ENCODE measurements around the gene SGK1.
"Not testable (repeated sequence)": the region's sequence is repeated elsewhere in the genome, so short reads cannot be mapped to it uniquely, and the experiment has no call there.

Gene SGK1

GRCh38 chr6:134181251-134181650 lies 136.7 kb downstream of the SGK1 start:
- not testable (repeated sequence) for H3K4me3 ChIP-seq (ENCODE audit: low read length); H3K4me2 ChIP-seq (ENCODE audit: low read length); H3K36me3 ChIP-seq (ENCODE audit: insufficient read depth, low read length); H3K27me3 ChIP-seq (ENCODE audit: control insufficient read depth, insufficient read depth, low read length); H3K9ac ChIP-seq (ENCODE audit: low read depth, low read length); H3K9me3 ChIP-seq (replicated peaks; ENCODE audit: low read length)
- peaks cover 20% of the 10 kb centered on the region for H3K4me1 ChIP-seq (ENCODE audit: control insufficient read depth, insufficient read depth, low read length)

- H3K4me2 ChIP-seq (ENCODE audit: low read length); H3K9me3 ChIP-seq (replicated peaks; ENCODE audit: low read length); H3K9ac ChIP-seq (ENCODE audit: low read depth, low read length); H3K4me3 ChIP-seq (ENCODE audit: low read length); H3K27me3 ChIP-seq (ENCODE audit: control insufficient read depth, insufficient read depth, low read length); H3K36me3 ChIP-seq (ENCODE audit: insufficient read depth, low read length): not testable (repeated sequence)
- peaks cover 24% of the 10 kb centered on the region for H3K4me1 ChIP-seq (ENCODE audit: control insufficient read depth, insufficient read depth, low read length)
Measured at GRCh38 chr6:134180540-134180939, 137.4 kb downstream of the SGK1 start.

- Histone ChIP-seq H3K4me1 (ENCODE audit: control insufficient read depth, insufficient read depth, low read length) (peaks cover 24% of the 10 kb centered on the region), H3K4me2 (ENCODE audit: low read length) (peak overlapping the region; percentile 88), H3K4me3 (ENCODE audit: low read length) (peak overlapping the region; percentile 65), H3K9ac (ENCODE audit: low read depth, low read length) (peak overlapping the region; percentile 97), H3K27me3 (ENCODE audit: control insufficient read depth, insufficient read depth, low read length) (no peaks in the 10 kb centered on the region), H3K36me3 (ENCODE audit: insufficient read depth, low read length) (peaks cover 12% of the 10 kb centered on the region), H3K9me3 (replicated peaks; ENCODE audit: low read length) (no peaks in the 10 kb centered on the region)
Measured at GRCh38 chr6:134178161-134179044, 139.5 kb downstream of the SGK1 start.

GRCh38 chr6:134177753-134178160 lies 140.2 kb downstream of the SGK1 start:
- peak overlapping the region; percentile 97 for H3K9ac ChIP-seq (ENCODE audit: low read depth, low read length)
- H3K27me3 ChIP-seq (ENCODE audit: control insufficient read depth, insufficient read depth, low read length): no peaks in the 10 kb centered on the region
- peak overlapping the region; percentile 88 for H3K4me2 ChIP-seq (ENCODE audit: low read length)
- no peaks in the 10 kb centered on the region for H3K9me3 ChIP-seq (replicated peaks; ENCODE audit: low read length)
- peaks cover 18% of the 10 kb centered on the region for H3K36me3 ChIP-seq (ENCODE audit: insufficient read depth, low read length)
- peaks cover 24% of the 10 kb centered on the region for H3K4me1 ChIP-seq (ENCODE audit: control insufficient read depth, insufficient read depth, low read length)
- H3K4me3 ChIP-seq (ENCODE audit: low read length): peak overlapping the region; percentile 65

GRCh38 chr6:134177236-134177635 lies 140.7 kb downstream of the SGK1 start:
- peak overlapping the region; percentile 88 for H3K4me2 ChIP-seq (ENCODE audit: low read length)
- peaks cover 23% of the 10 kb centered on the region for H3K36me3 ChIP-seq (ENCODE audit: insufficient read depth, low read length)
- peak overlapping the region; percentile 97 for H3K9ac ChIP-seq (ENCODE audit: low read depth, low read length)
- no peaks in the 10 kb centered on the region for H3K27me3 ChIP-seq (ENCODE audit: control insufficient read depth, insufficient read depth, low read length)
- H3K4me3 ChIP-seq (ENCODE audit: low read length): peak overlapping the region; percentile 65
- peaks cover 27% of the 10 kb centered on the region for H3K4me1 ChIP-seq (ENCODE audit: control insufficient read depth, insufficient read depth, low read length)
- H3K9me3 ChIP-seq (replicated peaks; ENCODE audit: low read length): no peaks in the 10 kb centered on the region

- Histone ChIP-seq H3K4me2 (ENCODE audit: low read length) (peak overlapping the region; percentile 96), H3K4me3 (ENCODE audit: low read length) (peak overlapping the region; percentile 80), H3K9me3 (replicated peaks; ENCODE audit: low read length) (no peaks in the 10 kb centered on the region), H3K4me1 (ENCODE audit: control insufficient read depth, insufficient read depth, low read length) (peaks cover 34% of the 10 kb centered on the region), H3K27me3 (ENCODE audit: control insufficient read depth, insufficient read depth, low read length) (no peaks in the 10 kb centered on the region), H3K9ac (ENCODE audit: low read depth, low read length) (peak overlapping the region; percentile 97), H3K36me3 (ENCODE audit: insufficient read depth, low read length) (peaks cover 32% of the 10 kb centered on the region)
Measured at GRCh38 chr6:134176264-134176975, 141.5 kb downstream of the SGK1 start.

GRCh38 chr6:134175532-134176263 lies 142.2 kb downstream of the SGK1 start:
- Histone ChIP-seq H3K9ac (ENCODE audit: low read depth, low read length) (peak overlapping the region; percentile 97), H3K27me3 (ENCODE audit: control insufficient read depth, insufficient read depth, low read length) (no peaks in the 10 kb centered on the region), H3K4me2 (ENCODE audit: low read length) (peak overlapping the region; percentile 96), H3K4me3 (ENCODE audit: low read length) (peak overlapping the region; percentile 80), H3K4me1 (ENCODE audit: control insufficient read depth, insufficient read depth, low read length) (peaks cover 41% of the 10 kb centered on the region), H3K9me3 (replicated peaks; ENCODE audit: low read length) (no peaks in the 10 kb centered on the region), H3K36me3 (ENCODE audit: insufficient read depth, low read length) (peaks cover 39% of the 10 kb centered on the region)

- Histone ChIP-seq H3K4me2 (ENCODE audit: low read length) (peak overlapping the region; percentile 96), H3K4me3 (ENCODE audit: low read length) (peak overlapping the region; percentile 80), H3K36me3 (ENCODE audit: insufficient read depth, low read length) (peaks cover 47% of the 10 kb centered on the region), H3K4me1 (ENCODE audit: control insufficient read depth, insufficient read depth, low read length) (peaks cover 49% of the 10 kb centered on the region), H3K9me3 (replicated peaks; ENCODE audit: low read length) (no peaks in the 10 kb centered on the region), H3K27me3 (ENCODE audit: control insufficient read depth, insufficient read depth, low read length) (no peaks in the 10 kb centered on the region), H3K9ac (ENCODE audit: low read depth, low read length) (peak overlapping the region; percentile 97)
Measured at GRCh38 chr6:134174672-134175531, 143.0 kb downstream of the SGK1 start.

GRCh38 chr6:134173936-134174671 lies 143.8 kb downstream of the SGK1 start:
- Histone ChIP-seq H3K4me3 (ENCODE audit: low read length) (peak overlapping the region; percentile 80), H3K36me3 (ENCODE audit: insufficient read depth, low read length) (peaks cover 55% of the 10 kb centered on the region), H3K9ac (ENCODE audit: low read depth, low read length) (peak overlapping the region; percentile 97), H3K4me2 (ENCODE audit: low read length) (peak overlapping the region; percentile 84), H3K4me1 (ENCODE audit: control insufficient read depth, insufficient read depth, low read length) (peaks cover 53% of the 10 kb centered on the region), H3K9me3 (replicated peaks; ENCODE audit: low read length) (no peaks in the 10 kb centered on the region), H3K27me3 (ENCODE audit: control insufficient read depth, insufficient read depth, low read length) (no peaks in the 10 kb centered on the region)

GRCh38 chr6:134173366-134173725 lies 144.6 kb downstream of the SGK1 start:
- H3K27me3 ChIP-seq (ENCODE audit: control insufficient read depth, insufficient read depth, low read length): no peaks in the 10 kb centered on the region
- peaks cover 61% of the 10 kb centered on the region for H3K36me3 ChIP-seq (ENCODE audit: insufficient read depth, low read length)
- peak overlapping the region; percentile 84 for H3K4me2 ChIP-seq (ENCODE audit: low read length)
- H3K9ac ChIP-seq (ENCODE audit: low read depth, low read length): peak overlapping the region; percentile 97
- H3K4me1 ChIP-seq (ENCODE audit: control insufficient read depth, insufficient read depth, low read length): peaks cover 51% of the 10 kb centered on the region
- H3K4me3 ChIP-seq (ENCODE audit: low read length): peak overlapping the region; percentile 80
- no peaks in the 10 kb centered on the region for H3K9me3 ChIP-seq (replicated peaks; ENCODE audit: low read length)

Data from skeletal muscle satellite cell (primary cell).